ENCODE data around the gene NR1H2. TPM values are rescaled to one million over a fixed set of nuclear protein-coding genes. Genes with fewer than 3 reads are reported as not detected.

Gene NR1H2
- total and polyA plus RNA-seq, 2 experiments from 2014 or later, result 32.9 to 70.2 TPM

GRCh38 chr19:50392759-50393158 is 16.5 kb downstream of the NR1H2 start (continued):
- TF ChIP-seq CREB1 (CRISPR knock-in tag; IDR thresholded peaks at IDR 0.05; ENCODE audit: low read depth) (no peak), EZH2phosphoT487 (IDR thresholded peaks at IDR 0.05; ENCODE audit: unreplicated experiment) (no peak)
- TF ChIP-seq, protein P1, sequence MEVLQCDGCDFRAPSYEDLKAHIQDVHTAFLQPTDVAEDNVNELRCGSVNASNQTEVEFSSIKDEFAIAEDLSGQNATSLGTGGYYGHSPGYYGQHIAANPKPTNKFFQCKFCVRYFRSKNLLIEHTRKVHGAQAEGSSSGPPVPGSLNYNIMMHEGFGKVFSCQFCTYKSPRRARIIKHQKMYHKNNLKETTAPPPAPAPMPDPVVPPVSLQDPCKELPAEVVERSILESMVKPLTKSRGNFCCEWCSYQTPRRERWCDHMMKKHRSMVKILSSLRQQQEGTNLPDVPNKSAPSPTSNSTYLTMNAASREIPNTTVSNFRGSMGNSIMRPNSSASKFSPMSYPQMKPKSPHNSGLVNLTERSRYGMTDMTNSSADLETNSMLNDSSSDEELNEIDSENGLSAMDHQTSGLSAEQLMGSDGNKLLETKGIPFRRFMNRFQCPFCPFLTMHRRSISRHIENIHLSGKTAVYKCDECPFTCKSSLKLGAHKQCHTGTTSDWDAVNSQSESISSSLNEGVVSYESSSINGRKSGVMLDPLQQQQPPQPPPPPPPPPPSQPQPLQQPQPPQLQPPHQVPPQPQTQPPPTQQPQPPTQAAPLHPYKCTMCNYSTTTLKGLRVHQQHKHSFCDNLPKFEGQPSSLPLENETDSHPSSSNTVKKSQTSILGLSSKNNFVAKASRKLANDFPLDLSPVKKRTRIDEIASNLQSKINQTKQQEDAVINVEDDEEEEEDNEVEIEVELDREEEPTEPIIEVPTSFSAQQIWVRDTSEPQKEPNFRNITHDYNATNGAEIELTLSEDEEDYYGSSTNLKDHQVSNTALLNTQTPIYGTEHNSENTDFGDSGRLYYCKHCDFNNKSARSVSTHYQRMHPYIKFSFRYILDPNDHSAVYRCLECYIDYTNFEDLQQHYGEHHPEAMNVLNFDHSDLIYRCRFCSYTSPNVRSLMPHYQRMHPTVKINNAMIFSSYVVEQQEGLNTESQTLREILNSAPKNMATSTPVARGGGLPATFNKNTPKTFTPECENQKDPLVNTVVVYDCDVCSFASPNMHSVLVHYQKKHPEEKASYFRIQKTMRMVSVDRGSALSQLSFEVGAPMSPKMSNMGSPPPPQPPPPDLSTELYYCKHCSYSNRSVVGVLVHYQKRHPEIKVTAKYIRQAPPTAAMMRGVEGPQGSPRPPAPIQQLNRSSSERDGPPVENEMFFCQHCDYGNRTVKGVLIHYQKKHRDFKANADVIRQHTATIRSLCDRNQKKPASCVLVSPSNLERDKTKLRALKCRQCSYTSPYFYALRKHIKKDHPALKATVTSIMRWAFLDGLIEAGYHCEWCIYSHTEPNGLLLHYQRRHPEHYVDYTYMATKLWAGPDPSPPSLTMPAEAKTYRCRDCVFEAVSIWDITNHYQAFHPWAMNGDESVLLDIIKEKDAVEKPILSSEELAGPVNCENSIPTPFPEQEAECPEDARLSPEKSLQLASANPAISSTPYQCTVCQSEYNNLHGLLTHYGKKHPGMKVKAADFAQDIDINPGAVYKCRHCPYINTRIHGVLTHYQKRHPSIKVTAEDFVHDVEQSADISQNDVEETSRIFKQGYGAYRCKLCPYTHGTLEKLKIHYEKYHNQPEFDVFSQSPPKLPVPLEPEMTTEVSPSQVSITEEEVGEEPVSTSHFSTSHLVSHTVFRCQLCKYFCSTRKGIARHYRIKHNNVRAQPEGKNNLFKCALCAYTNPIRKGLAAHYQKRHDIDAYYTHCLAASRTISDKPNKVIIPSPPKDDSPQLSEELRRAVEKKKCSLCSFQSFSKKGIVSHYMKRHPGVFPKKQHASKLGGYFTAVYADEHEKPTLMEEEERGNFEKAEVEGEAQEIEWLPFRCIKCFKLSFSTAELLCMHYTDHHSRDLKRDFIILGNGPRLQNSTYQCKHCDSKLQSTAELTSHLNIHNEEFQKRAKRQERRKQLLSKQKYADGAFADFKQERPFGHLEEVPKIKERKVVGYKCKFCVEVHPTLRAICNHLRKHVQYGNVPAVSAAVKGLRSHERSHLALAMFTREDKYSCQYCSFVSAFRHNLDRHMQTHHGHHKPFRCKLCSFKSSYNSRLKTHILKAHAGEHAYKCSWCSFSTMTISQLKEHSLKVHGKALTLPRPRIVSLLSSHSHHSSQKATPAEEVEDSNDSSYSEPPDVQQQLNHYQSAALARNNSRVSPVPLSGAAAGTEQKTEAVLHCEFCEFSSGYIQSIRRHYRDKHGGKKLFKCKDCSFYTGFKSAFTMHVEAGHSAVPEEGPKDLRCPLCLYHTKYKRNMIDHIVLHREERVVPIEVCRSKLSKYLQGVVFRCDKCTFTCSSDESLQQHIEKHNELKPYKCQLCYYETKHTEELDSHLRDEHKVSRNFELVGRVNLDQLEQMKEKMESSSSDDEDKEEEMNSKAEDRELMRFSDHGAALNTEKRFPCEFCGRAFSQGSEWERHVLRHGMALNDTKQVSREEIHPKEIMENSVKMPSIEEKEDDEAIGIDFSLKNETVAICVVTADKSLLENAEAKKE (CRISPR knock-in tag; IDR thresholded peaks at IDR 0.05), result no peak

DNA sequence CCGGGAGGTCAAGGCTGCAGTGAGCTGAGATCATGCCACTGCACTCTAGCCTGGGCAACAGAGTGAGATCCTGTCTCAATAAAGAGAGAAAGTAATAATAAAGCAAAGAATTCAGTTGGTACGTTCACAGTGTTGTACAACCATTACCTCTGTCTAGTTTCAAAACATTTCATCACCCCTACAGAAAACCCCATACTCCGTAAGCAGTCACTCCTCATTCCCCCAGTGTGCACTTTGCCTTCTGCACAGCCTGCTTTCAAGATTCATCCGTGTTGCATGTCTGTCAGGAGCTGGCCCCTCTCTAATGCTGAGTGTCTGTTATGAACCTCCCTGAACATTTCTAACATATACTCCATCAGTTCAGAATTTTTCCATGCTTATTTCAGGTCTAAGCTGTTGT is 17.3 kb downstream of the NR1H2 start:
- Histone ChIP-seq H3K79me2 (replicated peaks; ENCODE audit: insufficient read depth) (peaks cover 60% of the 10 kb centered on the region), H3F3A (replicated peaks; ENCODE audit: low read depth) (no peaks in the 10 kb centered on the region), H3K9me2 (ENCODE audit: insufficient read depth) (no peaks in the 10 kb centered on the region), H3K4me3 (no peak overlapping the region), H3K4me1 (ENCODE audit: insufficient read depth) (no peaks in the 10 kb centered on the region), H4K20me1 (replicated peaks; ENCODE audit: insufficient read depth) (peaks cover 4% of the 10 kb centered on the region; the same call in 1 of the 2 replicates), H2AFZ (no peak overlapping the region), H3K27me3 (ENCODE audit: insufficient read depth) (no peaks in the 10 kb centered on the region), H3K36me3 (ENCODE audit: insufficient read depth) (peaks cover 23% of the 10 kb centered on the region), H3K27ac (ENCODE audit: low read depth) (no peak overlapping the region), H3K4me2 (no peak overlapping the region)
- Mint-ChIP-seq H3K4me1 (no peaks in the 10 kb centered on the region), H3K9me3 (peaks cover 28% of the 10 kb centered on the region), H3K27me3 (ENCODE audit: insufficient read depth, low read depth, poor library complexity) (peaks cover 12% of the 10 kb centered on the region), H3K4me3 (no peak overlapping the region), H3K36me3 (ENCODE audit: low read depth) (peaks cover 63% of the 10 kb centered on the region), H3K27ac (no peak overlapping the region)
- DNase-seq (ENCODE audit: low spot score), result no peak
- no peak for ATAC-seq
- TF ChIP-seq STAT1 (IDR thresholded peaks at IDR 0.05; ENCODE audit: unreplicated experiment), result no peak
- TF ChIP-seq ZNF331 (CRISPR knock-in tag; IDR thresholded peaks at IDR 0.05; ENCODE audit: low read depth), result no peak
- TF ChIP-seq POLR2AphosphoS5 (IDR thresholded peaks at IDR 0.05; ENCODE audit: low read depth), result no peak
- TF ChIP-seq EZH2 (IDR thresholded peaks at IDR 0.05; ENCODE audit: low read depth, unreplicated experiment), result no peak
- TF ChIP-seq CREB1 (CRISPR knock-in tag; IDR thresholded peaks at IDR 0.05; ENCODE audit: low read depth), result no peak
- TF ChIP-seq, protein P1 (CRISPR knock-in tag; IDR thresholded peaks at IDR 0.05), result no peak
- TF ChIP-seq ZNF114 (CRISPR knock-in tag; IDR thresholded peaks at IDR 0.05), result no peak
- no peak for TF ChIP-seq EZH2phosphoT487 (IDR thresholded peaks at IDR 0.05; ENCODE audit: unreplicated experiment)

All from GM23338 (cell line).